NCI-H774 (cell line): Measurements from ENCODE around the gene GHDC.
"Not testable (repeated sequence)": the region's sequence is repeated elsewhere in the genome, so short reads cannot be mapped to it uniquely, and the experiment has no call there.

Source experiments
- DNase-seq: peaks from one replicate; lab custom pipeline; 2025; lab: John Stamatoyannopoulos, UW

GHDC gene, protein sequence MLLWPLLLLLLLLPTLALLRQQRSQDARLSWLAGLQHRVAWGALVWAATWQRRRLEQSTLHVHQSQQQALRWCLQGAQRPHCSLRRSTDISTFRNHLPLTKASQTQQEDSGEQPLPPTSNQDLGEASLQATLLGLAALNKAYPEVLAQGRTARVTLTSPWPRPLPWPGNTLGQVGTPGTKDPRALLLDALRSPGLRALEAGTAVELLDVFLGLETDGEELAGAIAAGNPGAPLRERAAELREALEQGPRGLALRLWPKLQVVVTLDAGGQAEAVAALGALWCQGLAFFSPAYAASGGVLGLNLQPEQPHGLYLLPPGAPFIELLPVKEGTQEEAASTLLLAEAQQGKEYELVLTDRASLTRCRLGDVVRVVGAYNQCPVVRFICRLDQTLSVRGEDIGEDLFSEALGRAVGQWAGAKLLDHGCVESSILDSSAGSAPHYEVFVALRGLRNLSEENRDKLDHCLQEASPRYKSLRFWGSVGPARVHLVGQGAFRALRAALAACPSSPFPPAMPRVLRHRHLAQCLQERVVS

DNA sequence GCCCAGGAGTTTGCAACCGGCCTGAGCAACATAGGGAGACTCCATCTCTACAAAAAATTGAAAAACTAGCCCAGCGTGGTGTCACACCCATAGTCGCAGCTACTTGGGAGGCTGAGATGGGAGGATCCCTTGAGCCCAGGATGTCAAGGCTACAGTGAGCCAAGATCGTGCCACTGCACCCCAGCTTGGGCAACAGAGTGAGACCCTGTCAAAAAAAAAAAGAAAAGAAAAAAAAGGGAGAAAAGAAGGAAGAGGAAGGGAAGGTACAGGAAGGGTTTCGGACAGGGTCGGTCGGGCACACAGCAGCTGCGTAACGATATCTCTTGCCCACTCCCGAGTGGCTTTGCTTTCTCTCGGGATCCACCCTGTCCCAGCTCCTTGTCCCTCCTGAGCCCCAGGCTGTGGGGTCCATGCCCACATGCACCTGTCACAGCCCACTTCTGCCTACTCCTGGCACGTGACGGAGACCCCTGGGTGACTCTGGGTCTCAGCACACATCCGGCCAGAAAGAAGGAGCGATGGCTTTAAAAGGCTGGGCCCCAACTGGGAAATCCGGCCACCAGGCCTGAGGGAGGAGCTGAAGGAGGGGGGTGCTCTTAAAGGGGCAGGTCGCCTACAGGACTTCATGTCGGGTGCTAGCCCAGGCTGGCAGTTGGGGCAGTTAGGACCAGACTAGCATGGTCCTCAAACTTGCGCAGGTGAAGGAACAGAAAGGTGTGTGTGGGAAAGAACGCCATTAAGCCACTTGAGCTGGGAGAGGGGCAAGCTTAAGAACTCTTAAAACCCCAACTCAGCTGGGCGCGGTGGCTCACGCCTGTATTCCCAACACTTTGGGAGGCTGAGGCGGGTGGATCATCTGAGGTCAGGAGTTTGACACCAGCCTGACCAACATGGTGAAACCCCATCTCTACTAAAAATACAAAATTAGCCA, at the start of gene GHDC:
TSS of gene GHDC (minus strand) at position 526 of the 931 bp plus-strand sequence. CDS start 913 bp downstream, outside the sequence.
- peak; percentile 86 for DNase-seq

DNA sequence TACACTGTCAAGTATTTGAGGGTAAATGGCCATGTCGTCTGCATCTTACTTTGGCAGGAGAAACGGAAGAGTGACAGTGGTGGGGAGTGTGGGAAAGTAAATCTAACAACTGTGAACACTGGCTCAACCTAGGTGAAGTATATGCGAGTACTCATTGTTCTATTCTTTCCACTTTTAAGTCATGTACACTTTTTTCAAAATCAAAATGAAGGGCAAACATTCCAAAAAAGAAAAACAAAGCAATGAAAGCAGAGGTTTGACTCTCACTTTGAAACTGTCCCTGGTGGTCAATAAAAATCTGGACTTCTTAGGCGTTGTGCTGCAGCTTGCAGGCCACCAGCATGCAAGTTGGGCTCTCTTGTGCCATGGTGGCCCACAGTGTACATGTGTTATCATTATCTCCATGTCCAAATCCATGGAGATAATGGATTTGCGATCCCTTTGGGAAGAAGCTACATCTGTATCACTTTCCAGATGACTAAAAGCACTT, 49.2 kb upstream of the GHDC start:
- DNase-seq = no peak

DNA sequence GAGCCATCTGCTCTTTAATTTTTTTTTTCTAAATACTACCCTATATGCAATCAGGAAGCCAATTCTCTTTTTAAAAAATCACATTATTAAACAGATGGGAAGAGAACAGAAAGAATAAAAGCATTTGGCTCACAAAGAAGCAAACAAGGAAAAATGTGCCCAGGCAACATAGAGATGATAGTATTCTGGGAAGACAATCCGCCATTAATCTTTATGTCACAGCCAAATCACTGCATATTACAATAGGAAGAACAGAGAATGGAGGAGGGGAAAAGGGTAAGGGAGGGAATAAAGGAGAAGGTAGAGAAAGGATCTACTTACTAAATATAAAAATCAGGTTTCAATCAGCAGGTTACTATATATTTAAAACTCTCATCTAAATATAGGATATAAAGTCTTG, 47.6 kb upstream of the GHDC start:
- DNase-seq = no peak

DNA sequence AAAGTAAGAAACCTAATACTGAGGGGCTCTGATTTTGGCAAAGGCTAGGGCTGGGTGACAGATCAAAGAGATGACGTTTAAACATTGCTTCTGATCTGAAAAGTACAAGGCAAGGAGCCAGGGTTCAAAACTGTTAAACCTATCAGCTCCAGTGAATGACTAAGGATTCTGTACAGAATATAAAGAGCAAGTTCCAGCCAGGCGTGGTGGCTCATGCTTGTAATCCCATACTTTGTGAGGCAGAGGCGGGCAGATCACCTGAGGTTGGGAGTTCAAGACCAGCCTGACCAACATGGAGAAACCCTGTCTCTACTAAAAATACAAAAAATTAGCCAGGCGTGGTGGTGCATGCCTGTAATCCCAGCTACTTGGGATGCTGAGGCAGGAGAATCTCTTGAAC, 46.6 kb upstream of the GHDC start:
- DNase-seq = not testable (repeated sequence)

DNA sequence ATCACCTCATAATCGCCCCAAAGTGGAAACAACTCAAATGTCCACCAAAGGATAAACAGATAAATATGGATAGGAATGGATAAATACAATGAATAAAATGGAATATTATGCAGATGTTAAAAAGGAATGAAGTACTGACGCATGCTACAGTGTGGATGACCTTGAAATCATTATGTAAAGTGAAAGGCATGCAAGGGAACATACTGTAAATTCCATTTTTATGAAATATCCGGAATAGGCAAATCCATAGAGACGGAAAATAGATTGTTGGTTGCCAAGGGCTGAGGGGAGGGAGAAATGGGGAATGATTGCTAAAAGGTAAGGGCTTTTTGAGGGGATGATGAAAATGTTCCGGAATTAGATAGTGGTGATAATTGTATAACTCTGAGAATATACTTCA, 45.9 kb upstream of the GHDC start:
- no peak for DNase-seq

GRCh38 chr17:42239576-42239975, 45.3 kb upstream of the GHDC start:
- DNase-seq = not testable (repeated sequence)

DNA sequence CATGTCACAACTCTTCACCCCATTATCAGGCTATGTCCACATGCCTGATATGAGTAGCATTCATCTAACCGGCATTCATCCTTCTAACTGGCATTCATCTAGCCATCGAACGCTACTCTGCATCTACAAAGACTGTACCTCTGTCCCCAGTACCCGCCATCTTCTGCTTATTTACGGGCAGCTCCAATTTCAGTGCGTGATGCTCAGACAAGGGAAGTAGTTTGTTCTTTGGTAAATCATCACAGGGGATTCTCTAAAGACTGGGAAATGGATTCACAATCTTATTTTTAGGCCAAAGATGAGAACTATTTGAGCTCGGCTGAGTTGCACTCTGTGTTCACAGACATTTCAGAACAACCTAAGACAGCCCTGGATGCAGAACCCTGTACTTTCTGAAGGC, 42.5 kb upstream of the GHDC start:
- no peak for DNase-seq

DNA sequence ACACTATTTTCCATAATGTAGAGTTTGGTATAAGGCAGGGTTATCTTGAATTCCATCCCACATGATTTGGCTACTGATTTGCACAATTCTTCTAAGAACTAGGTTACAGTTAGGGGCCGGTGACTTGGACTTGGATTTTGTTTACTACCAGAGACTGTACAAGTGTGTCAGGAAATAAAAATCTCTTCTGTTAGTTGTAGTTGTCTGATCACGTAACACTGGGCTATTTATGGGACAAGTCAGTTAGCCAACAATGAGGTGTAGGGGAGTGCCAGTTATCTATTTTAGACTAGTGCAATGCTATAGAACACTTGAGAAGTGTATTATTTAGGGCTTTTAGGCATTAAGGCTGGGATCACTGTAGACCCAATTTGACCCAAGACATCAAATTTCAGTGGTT, 39.7 kb upstream of the GHDC start:
- no peak for DNase-seq

GRCh38 chr17:42233156-42233555, 38.9 kb upstream of the GHDC start:
- DNase-seq = no peak

DNA sequence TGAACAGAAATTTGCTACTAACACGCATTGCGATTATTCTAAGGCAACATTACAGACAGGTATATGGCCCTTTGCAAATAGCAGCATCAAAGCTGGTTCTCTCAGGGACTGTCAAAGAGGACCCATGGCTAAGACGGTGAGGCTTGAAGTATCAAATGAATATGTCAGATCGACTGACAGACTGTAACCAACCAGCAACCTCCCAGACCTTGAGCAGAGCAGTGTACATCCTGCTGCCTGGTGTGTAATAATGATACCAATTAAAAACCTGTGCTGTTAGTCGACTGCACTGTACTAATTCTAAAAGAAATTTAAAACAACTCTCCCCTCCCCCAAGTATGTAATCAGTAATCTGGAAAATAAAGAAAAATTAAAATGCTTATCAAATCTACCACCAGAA, 35.9 kb upstream of the GHDC start:
- no peak for DNase-seq

DNA sequence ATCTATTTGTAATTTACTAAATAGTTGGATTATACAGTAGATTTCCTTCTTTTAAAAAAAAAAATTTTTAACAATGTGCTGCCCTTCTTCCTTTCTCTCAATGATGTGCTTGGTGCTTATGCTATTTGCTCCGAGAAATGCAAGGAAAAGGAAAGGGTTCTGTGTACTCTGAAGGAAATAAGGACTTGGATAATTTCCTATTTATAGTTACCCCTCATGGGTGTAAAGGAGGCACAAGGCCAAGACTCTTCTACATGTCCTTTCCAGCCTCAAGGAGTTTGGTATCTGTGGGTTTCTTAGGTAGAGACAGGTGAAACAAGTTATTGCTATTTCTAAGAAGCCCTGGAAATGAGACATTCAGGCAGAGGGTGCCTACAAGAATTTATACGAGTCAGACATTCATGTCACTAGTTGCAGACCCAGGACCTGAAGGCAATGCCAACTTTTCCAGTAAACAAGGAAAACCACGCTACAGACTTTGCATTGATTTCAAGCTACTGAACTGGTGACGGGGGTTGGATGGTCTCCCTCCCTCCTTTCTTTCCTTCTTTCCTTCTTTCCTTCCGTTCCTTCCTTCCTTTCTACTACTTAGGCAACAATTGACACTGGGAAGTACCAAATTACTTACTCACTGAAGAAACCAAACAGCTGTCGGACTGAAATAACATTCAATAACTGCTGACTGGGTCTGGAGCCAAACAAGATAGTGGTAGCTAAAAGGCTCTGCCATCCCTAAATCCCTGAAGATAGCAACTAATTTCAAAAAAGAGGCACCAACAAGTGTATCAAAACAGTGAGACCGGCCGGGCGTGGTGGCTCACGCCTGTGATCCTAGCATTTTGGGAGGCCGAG, 33.8 kb upstream of the GHDC start:
- no peak for DNase-seq

DNA sequence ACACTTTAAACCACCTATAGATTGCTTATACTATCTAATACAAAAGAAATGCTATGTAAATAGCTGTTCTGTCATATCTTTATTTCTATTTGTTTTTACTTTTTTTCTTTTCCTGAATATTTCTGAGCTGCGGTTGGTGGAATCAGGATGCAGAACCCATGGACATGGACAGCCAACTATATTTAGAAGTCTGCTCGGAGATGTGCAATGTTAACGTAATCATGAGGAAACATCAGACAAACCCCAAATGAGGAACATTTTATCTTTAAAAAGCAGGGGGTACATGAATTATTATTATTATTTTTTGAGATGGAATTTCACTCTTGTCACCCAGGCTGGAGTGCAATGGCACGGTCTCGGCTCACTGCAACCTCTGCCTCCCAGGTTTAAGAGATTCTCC, 31.4 kb upstream of the GHDC start:
- no peak for DNase-seq

DNA sequence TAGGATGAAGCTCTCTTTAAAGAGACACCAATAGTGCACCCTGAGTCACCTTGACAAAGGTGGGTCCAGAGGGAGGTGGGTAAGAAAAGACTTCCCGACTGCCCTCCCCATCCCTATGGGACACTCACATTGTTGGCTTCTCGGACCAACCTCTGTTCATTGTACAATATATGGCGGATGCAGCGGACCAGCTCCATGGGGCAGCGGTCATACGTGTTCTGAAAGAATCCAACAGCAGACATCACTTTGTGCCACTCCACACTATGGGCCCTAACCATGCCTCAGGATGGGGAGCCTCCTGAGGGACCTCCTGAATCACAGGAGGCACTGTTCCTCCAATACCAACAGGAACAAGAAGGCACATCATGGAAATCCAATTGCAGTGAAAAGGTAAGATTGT, 30.4 kb upstream of the GHDC start:
- no peak for DNase-seq

GRCh38 chr17:42221886-42222745, 27.8 kb upstream of the GHDC start:
- peak; percentile 39 for DNase-seq

DNA sequence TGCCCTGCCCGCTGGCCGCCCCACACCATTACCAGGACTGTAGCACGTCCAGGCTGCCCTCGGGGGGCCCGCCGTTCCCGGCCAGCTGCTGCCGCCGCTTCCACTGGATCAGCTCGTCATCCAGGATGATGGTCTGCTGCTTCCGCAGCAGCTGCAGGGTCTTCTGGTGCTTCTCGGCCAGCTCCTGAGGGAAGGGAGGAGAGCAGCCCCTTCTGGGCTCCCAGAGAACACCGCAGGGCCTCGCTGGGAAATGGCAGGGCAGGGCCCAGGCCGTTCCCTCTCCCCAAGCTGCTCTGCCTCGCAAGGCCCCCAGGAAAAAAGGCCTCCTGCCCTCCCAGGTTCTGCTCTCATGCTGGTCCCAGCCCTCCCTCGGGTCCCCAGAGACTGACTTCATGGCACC, 25.0 kb upstream of the GHDC start:
- not testable (repeated sequence) for DNase-seq

- DNase-seq = no peak
These were observed 19.9 kb upstream of the GHDC start for GRCh38 chr17:42214156-42214555.

DNA sequence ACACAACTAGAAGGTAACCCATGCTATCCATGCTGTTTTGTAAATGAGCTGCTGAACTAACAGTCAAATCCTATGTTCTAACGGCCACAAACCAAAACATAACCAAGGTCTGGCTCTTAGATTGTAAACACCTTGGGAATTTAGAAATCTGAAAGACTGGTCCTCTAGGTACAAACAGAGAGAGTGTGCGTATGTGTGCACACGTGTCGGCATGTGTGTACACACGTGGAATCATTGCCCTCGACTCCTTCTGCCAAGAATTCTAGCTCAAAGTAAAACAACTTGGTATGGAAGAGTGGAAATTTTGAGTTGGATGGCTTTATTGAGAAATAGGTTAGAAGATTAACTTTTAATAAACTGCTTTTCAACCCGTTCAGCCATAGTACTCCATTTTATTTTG, 18.1 kb upstream of the GHDC start:
- DNase-seq = no peak

GRCh38 chr17:42211921-42212341, 17.6 kb upstream of the GHDC start:
- DNase-seq = not testable (repeated sequence)

GRCh38 chr17:42210046-42210445, 15.8 kb upstream of the GHDC start:
- DNase-seq = no peak

DNA sequence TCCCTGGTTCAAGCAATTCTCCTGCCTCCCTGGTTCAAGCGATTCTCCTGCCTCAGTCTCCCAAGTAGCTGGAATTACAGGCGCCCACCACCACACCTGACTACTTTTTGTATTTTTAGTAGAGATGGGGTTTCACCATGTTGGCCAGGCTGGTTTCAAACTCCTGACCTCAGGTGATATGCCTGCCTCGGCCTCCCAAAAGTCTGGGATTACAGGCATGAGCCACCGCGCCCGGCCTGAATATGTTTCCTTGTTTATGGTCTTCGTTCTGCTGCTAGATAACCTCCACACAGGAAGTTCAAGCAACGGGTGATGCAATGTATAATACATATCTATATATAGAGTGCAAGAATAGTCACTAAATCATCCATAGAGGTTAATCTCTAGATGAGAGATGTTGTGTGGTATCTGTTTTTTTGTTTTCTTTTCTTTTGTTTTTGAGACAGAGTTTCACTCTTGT, 11.9 kb upstream of the GHDC start:
- not testable (repeated sequence) for DNase-seq
